Left hindlimb (tissue), 1 donor: ENCODE results near the gene NDUFA13.
"Not testable (repeated sequence)": the region's sequence is repeated elsewhere in the genome, so short reads cannot be mapped to it uniquely, and the experiment has no call there.

Source experiments
- DNase-seq: peaks from one replicate; pipeline ENCODE4 v3.0.0-alpha.2; 2018

The NDUFA13 gene

DNA sequence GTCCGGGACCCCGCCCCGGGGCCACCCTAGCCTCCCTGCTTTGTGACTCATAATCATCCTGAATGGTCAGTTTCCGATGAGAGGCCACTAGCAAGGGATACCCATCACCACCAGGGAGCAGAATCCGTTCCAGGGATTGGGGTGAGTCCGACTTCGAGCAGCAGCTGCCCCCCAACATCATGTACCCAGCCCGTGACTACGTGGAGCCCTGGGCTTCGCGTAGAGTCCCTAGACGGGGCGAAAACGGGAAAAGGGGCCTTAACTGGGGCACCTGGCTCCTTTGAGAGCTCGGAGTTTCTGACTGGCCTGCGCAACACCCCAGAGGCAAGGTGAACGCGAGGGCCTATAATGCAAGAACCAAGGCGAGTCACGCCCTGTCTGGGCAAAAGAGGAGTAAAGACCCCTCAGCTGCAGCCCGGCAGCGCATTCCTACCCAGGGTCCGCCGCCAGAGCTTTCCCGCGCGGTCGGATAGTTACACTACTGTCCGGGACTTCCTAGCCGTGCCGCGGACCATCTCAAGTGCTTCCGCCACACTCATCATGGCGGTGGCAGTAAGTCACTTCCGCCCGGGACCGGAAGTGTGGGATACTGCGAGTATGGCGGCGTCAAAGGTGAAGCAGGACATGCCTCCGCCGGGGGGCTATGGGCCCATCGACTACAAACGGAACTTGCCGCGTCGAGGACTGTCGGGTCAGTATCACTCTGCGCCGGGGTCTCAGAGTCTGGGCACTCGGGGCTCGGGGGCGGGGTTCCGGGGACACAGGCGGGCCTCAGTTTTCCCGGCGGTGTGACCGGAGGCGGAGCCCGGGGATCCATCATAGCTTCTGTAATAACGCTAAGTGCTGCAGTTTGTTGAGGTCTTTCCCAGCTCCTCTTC, at the start of gene NDUFA13:
TSS of gene NDUFA13 (plus strand) at position 584 of the 878 bp plus-strand sequence. CDS start at position 598, 14 bp downstream.
- peak; percentile 94 for DNase-seq

DNA sequence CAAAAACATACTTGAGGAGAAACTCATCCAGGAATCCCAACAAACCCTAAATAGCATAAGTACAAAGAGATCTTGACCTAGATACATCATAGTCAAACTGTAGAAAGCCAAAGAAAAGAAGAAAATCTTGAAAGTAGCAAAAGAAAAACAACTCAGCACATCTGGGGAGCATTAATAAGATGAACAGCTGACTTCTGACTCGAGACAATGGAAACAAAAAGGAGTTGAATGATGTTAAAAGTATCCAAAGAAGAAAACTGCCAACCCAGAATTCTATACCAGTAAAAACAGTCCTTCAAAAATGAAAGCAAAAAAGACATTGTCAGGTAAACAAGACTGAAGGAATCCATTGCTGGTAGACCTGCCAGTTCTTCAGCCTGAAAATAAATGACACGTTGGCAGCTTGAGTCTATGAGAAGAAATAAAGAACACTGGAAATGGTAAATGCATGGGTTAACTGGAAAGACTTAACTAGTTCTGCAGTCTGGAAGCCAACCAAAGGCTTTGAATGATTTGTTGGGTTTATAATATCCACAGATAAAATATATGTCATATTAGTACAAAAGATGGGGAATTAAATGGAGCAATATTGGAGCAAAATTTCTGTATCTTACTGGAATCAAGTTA, 47.5 kb upstream of the NDUFA13 start:
- no peak for DNase-seq

DNA sequence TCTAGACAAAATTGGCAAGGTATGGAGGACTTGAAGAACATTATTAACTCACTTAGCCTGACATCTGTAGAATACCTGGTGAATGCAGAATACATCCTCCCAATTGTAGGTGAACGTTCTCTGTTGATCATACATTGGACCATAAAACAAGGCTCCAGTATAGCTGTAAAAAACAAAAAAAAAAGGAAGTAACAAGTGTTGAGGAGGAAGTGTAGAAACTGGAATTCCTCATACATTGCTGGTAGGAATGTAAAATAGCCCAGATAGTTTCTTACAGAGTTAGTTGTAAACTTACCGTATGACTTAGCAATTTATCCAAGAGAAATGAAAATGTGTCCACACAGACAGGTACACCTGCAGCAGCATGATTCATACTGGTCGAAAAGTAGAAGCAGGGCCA, 45.4 kb upstream of the NDUFA13 start:
- no peak for DNase-seq

DNA sequence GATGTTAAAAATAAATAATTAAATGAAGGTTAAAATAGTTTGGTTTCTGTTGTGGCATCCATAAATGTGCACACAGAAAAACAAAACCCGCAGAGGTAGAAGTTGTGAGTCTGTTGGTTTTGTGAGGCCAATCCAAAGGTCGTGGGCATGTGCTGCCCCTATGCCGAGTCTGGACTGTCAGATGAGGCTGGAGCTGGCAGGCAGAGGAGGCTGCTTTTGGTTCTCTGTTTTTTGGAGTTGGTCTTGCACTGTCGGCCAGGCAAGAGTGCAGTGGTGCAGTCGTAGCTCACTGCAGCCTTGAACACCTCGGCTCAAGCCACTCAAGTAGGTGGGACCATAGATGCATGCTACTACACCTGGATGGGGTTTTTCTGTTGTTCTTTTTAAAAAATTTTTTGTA, 44.3 kb upstream of the NDUFA13 start:
- DNase-seq: no peak

DNA sequence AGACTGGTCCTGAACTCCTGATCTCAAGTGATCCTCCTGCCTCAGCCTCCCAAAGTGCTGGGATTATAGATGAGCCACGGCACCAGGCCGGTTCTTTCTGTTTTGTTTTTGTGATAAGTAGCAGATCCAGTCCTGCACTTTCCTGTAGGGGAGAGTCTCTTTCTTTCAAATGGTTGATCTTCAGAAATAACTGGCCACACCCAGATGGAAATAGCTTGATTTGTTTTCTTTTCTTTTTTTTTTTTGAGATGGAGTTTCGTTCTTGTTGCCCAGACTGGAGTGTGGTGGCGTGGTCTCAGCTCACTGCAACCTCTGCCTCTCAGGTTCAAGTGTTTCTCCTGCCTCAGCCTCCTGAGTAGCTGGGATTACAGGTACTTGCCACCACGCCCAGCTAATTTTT, 43.9 kb upstream of the NDUFA13 start:
- DNase-seq: not testable (repeated sequence)

- DNase-seq: peak; percentile 83
These were observed 40.8 kb upstream of the NDUFA13 start for GRCh38 chr19:19475015-19475765.

DNA sequence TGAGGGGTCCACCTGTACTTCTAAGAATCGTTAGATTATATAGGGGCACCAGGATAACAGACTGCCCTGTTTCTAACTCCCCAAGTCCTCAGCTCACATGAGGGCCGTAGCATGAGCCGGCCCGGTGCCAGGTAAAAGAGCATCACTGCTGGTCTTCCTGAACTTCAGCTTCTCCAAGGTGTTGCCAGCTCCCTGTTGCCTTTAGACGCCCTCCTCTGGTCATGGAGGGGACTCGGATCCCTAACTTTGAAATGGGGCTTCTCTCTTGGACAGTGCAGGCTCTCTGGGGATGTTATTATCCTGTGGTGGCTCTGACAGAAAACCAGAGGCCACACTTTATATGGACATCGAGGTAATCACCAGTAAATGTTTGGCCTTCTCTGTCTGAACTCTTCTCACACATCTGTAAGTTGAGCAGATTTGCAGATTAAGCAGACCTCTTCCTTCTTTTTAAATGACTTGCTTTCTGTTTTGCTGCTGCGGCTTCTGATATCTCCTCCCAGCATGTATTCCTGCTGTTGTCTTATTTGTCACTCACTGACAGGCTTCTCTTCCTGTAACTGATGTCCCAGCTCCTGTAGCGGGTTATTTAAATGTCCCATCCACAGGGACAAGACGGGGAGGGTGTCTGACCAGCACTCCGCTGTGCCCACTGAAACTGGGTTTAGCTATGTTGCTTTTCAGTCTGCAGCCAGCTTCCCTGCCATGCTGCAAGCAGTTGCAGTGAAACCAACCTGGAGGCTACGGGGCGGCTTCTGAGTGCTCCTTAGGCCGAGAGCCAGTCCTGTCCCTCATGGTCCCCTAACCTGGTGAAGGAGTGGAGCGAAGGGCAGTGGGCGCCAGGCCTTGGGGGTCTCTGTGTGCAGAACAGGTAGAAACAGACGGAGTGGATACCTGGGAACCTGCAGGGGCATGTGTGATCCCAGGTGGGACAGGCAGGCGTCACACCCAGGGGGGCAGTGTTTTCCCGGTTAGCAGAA, 39.9 kb upstream of the NDUFA13 start:
- DNase-seq: no peak

- DNase-seq: no peak
These were observed 38.2 kb upstream of the NDUFA13 start for GRCh38 chr19:19477705-19478383.

GRCh38 chr19:19480688-19481087, 35.3 kb upstream of the NDUFA13 start:
- DNase-seq: no peak

DNA sequence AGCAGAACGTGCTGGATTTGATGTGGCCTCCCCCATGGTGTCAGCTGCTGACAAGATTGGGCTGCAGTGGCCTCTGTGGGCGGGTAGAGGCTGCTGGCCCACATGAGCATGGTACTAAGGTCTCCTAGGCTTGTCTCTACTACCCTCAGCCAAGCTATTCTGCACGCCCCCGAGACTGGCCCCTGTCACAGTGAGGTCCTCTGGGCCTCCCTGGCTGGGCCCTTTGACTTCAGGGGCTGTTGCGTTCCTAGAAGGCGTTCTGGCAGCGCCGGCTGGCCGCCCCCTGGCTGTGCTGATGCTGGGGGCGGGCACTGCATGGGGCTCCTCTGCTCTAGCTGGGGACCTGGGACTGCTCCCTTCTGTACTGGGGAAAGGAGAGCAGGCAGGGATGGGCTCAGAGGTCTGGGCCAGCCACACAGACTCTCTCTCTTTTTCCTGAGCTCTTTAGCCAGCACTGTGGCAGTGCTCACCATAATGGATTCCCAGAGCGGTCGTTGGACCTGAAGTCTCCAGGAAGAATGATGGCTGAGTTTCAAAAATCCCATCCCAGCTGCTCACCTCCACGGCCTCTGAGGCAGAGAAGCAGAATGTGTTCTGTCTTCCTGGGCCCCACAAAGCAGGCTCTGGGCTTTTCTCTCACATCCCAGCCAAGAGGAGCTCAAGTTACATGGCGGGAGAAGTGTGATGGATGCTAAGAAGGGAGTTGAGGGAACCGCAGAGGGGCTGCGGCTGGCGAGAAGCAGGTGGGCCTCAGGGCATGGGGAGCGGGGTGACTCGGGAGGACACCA, 33.0 kb upstream of the NDUFA13 start:
- peak; percentile 73 for DNase-seq

DNA sequence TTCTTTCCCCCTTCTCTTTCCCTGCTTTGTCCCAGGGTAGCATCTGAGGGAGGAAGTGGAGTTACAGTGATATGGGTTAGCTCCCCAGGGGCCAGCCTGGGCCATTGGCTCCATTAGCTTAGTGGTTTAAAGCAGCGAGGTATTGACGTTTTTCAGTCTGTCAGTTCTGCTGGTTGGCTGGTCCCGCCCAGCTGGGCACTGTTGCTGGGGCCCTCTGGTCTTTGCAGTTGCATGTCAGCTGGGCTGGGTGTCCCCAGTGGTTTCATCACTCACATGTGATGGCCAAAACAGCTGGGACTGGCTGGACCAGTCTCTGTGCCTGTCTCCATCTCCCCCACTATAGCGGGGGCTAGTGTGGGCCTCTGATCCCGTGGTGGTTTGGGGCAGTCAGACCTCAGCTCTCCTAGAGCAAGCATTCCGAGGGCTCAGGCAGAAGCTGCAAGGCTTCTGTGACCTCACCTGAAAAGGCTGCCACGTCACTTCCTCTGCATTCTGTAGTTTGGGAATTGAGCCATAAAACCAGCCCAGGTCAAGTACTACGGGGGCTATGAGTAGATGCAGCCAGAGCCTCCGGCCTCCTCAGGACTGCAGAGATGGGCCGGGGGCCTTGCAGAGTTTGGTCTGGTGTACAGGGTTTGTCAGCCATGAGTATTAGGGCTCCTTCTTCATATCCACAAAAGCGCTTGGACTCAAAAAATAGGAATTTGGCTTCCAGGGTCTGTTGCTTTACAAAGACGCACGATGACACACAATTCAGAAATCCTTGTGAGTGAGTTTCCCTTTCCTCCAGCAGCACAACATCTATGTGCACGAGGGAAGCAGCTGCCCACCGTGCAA, 30.6 kb upstream of the NDUFA13 start:
- no peak for DNase-seq

- DNase-seq: no peak
These were observed 30.1 kb upstream of the NDUFA13 start for GRCh38 chr19:19485998-19486290.

DNA sequence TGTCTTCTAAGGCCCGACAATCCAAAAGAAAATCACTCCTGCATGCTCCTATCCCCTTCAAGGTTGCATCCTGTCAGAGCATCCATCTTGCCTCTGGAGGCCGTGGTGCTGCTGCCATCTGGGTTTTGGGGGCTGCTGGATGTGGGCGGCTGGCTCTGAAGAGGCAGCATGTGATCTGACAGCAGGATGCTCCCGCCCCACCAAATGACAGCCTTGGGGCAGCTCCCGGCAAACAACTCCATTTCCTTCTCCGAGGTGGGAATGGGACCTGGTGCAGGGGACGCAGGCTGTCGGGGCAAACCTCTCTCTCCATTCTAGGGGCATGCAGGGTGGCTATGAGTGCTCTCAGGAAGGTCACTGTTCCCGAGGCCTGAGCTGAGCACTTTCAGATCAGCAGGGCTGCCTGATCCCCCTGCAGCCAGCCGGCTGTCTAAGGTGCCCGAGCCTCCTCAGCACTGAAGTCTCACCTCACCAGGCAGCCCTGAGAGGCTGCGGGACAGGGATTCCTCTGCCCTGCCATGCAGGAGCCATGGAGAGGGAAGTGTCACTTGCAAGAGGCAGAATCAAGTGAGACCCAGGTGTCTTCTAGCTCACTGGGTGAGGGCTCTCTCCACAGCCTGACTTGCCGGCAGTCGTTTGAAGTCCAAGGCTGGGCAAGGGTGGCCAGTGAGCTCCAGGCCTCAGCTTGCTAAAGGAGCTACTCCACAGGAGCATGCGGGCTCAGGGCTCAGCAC, 29.5 kb upstream of the NDUFA13 start:
- no peak for DNase-seq

- DNase-seq: no peak
These were observed 28.7 kb upstream of the NDUFA13 start for GRCh38 chr19:19487077-19487949.

GRCh38 chr19:19487950-19488874, 27.8 kb upstream of the NDUFA13 start:
- DNase-seq: no peak

DNA sequence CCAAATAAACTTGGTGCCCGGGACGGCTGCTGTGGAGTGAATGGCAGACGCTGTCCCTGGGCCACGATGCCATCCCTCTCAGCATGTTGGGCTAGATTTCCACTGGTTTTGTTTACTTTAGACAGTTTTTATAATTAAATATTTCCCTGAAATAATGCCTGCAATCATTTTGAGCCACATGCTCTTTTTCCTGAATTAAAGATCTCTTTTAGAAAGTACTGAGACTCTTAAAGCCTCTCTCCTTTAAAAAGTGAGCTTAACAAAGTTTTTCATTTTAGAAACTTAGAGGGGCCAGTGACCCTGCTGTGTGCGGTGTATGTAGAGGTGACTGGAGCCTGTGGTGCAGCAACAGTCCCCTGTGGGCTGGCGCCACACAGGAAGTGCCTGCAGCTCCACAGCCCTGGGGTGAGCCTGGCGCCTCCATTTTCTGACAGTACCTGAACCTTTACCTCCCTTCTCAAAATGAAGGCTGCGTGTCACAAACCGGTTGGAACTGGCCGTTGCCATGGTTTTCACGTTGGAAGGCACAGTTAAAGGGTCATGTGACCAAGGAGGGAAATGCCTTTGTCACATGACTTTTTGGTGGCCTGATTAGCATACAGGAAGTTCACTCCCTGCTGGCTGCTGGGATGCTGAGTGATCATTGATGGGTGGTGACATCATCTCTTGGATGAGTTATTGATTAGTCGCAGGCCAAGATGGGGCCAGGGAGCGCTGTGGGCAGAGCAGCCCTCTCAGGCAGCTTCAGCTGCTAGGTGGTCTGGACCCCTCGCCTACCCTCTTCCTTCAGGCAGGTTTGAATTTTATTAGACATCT, 26.9 kb upstream of the NDUFA13 start:
- peak; percentile 88 for DNase-seq
